H9 (cell line): ENCODE data around the gene PTGER4. TPM values are rescaled to one million over a fixed set of nuclear protein-coding genes. Genes with fewer than 3 reads are reported as not detected.

Source experiments
- DNase-seq: peaks from one replicate; pipeline ENCODE4 v3.0.0-alpha.2; 2017
- H2AFZ ChIP-seq: one replicate; pipeline ENCODE4 v1.6.1; 2013; ENCODE audit warnings: mild to moderate bottlenecking, low read length, control low read depth, moderate library complexity
- H2AK5ac ChIP-seq: 2 replicates; pipeline ENCODE4 v1.6.1; 2013; ENCODE audit warnings: low read length, control low read depth, mixed read lengths; ENCODE audit not compliant: insufficient read length
- H2BK120ac ChIP-seq: one replicate; pipeline ENCODE4 v1.6.1; 2013; ENCODE audit warnings: low read depth, mild to moderate bottlenecking, low read length, control low read depth, inconsistent platforms; ENCODE audit not compliant: poor library complexity, severe bottlenecking
- H2BK12ac ChIP-seq: 2 replicates; pipeline ENCODE4 v1.6.1; 2013; ENCODE audit warnings: low read length, control low read depth, mixed read lengths, low read depth; ENCODE audit not compliant: insufficient read length
- H2BK15ac ChIP-seq: 2 replicates; pipeline ENCODE4 v1.6.1; 2013; ENCODE audit warnings: low read depth, low read length, control low read depth
- H2BK20ac ChIP-seq: one replicate; pipeline ENCODE4 v1.6.1; 2013; ENCODE audit warnings: low read depth, mild to moderate bottlenecking, low read length, control low read depth, inconsistent platforms; ENCODE audit not compliant: poor library complexity, severe bottlenecking
- H2BK5ac ChIP-seq: 2 replicates; pipeline ENCODE4 v1.6.1; 2013; ENCODE audit warnings: low read length, control low read depth, mixed read lengths; ENCODE audit not compliant: insufficient read length
- H3K14ac ChIP-seq: 2 replicates; pipeline ENCODE4 v1.6.1; 2013; ENCODE audit warnings: low read length, control low read depth; ENCODE audit not compliant: insufficient read depth
- H3K18ac ChIP-seq: 2 replicates; pipeline ENCODE4 v1.6.1; 2013; ENCODE audit warnings: low read depth, mild to moderate bottlenecking, mixed read lengths, low read length, control low read depth; ENCODE audit not compliant: insufficient read length
- H3K23ac ChIP-seq: 2 replicates; pipeline ENCODE4 v1.6.1; 2013; ENCODE audit warnings: low read length, control low read depth, mixed read lengths, low read depth; ENCODE audit not compliant: insufficient read length
- H3K23me2 ChIP-seq: 2 replicates; pipeline ENCODE4 v1.6.1; 2013; ENCODE audit warnings: low read depth, mild to moderate bottlenecking, mixed read lengths, low read length, control low read depth; ENCODE audit not compliant: insufficient read length, poor library complexity, severe bottlenecking
- H3K27ac ChIP-seq: 2 replicates; pipeline ENCODE4 v1.5.1; 2013; ENCODE audit warnings: low read length, control low read depth, mixed read lengths, low read depth; ENCODE audit not compliant: insufficient read length
- H3K27me3 ChIP-seq: 2 replicates; pipeline ENCODE4 v1.6.1; 2013; ENCODE audit warnings: low read length, control low read depth, inconsistent platforms; ENCODE audit not compliant: insufficient read depth
- H3K4ac ChIP-seq: 2 replicates; pipeline ENCODE4 v1.6.1; 2013; ENCODE audit warnings: low read depth, mild to moderate bottlenecking, control low read depth, inconsistent platforms, low read length, moderate library complexity
- H3K4me1 ChIP-seq: 2 replicates; pipeline ENCODE4 v1.6.1; 2013; ENCODE audit warnings: low read length, control low read depth, inconsistent platforms; ENCODE audit not compliant: insufficient read depth
- H3K4me2 ChIP-seq: 2 replicates; pipeline ENCODE4 v1.6.1; 2013; ENCODE audit warnings: low read length, control low read depth, mixed read lengths; ENCODE audit not compliant: insufficient read length, insufficient read depth
- H3K56ac ChIP-seq: 2 replicates; pipeline ENCODE4 v1.6.1; 2013; ENCODE audit warnings: low read depth, mild to moderate bottlenecking, mixed read lengths, low read length, control low read depth; ENCODE audit not compliant: insufficient read length
- H3K79me1 ChIP-seq: 2 replicates; pipeline ENCODE4 v1.6.1; 2013; ENCODE audit warnings: low read depth, mild to moderate bottlenecking, moderate library complexity, low read length, control low read depth, inconsistent platforms; ENCODE audit not compliant: insufficient read depth, poor library complexity, severe bottlenecking
- H3K79me2 ChIP-seq: 2 replicates; pipeline ENCODE4 v1.6.1; 2013; ENCODE audit warnings: low read length, control low read depth, inconsistent platforms; ENCODE audit not compliant: insufficient read depth
- H3K9ac ChIP-seq: 2 replicates; pipeline ENCODE4 v1.6.1; 2013; ENCODE audit warnings: low read length, control low read depth, mixed read lengths; ENCODE audit not compliant: insufficient read length; ENCODE audit errors: extremely low read depth
- H3K9me3 ChIP-seq: one replicate; pipeline ENCODE4 v1.6.1; 2013; ENCODE audit warnings: low read depth, low read length, inconsistent platforms; ENCODE audit not compliant: control insufficient read depth
- H3T11ph ChIP-seq: one replicate; pipeline ENCODE4 v1.6.1; 2013; ENCODE audit warnings: mild to moderate bottlenecking, low read length, control low read depth, inconsistent platforms
- H4K20me1 ChIP-seq: one replicate; pipeline ENCODE4 v1.6.1; 2013; ENCODE audit not compliant: control insufficient read depth, insufficient read length, insufficient read depth
- H4K5ac ChIP-seq: 2 replicates; pipeline ENCODE4 v1.6.1; 2013; ENCODE audit warnings: low read depth, mild to moderate bottlenecking, mixed read lengths, low read length, control low read depth; ENCODE audit not compliant: insufficient read length
- H4K8ac ChIP-seq: replicated peaks from 2 replicates; pipeline ENCODE4 v1.6.1; 2013; ENCODE audit warnings: low read length, control low read depth, mixed read lengths, low read depth; ENCODE audit not compliant: insufficient read length
- H4K91ac ChIP-seq: 2 replicates; pipeline ENCODE4 v1.6.1; 2013; ENCODE audit warnings: low read depth, mild to moderate bottlenecking, moderate library complexity, mixed read lengths, low read length, control low read depth; ENCODE audit not compliant: insufficient read length
- H3K27ac Mint-ChIP-seq, 3 experiments: 2 replicates in 2 of 3; 3 replicates in 1 of 3; pipeline ENCODE4 v1.8.0; 2020 to 2021; ENCODE audit warnings: mixed read lengths in 3 of 3, mild to moderate bottlenecking in 1 of 3, moderate library complexity in 1 of 3
- H3K27me3 Mint-ChIP-seq: 2 replicates; pipeline ENCODE4 v1.8.0; 2021; ENCODE audit warnings: low read depth, mild to moderate bottlenecking, moderate library complexity, mixed read lengths
- H3K36me3 Mint-ChIP-seq, 3 experiments: 2 replicates in 2 of 3; 3 replicates in 1 of 3; pipeline ENCODE4 v1.8.0; 2020 to 2021; ENCODE audit warnings: low read depth in 3 of 3, mixed read lengths in 3 of 3; ENCODE audit not compliant: insufficient read depth in 1 of 3
- H3K4me1 Mint-ChIP-seq, 2 experiments: 2 replicates each; pipeline ENCODE4 v1.8.0; 2020; ENCODE audit warnings: mixed read lengths in 2 of 2
- H3K4me3 Mint-ChIP-seq, 2 experiments: 2 replicates in 1 of 2; 3 replicates in 1 of 2; pipeline ENCODE4 v1.8.0; 2020 to 2021; ENCODE audit warnings: mild to moderate bottlenecking in 2 of 2, mixed read lengths in 2 of 2, moderate library complexity in 1 of 2
- H3K9me3 Mint-ChIP-seq, 2 experiments: 2 replicates in 1 of 2; 3 replicates in 1 of 2; pipeline ENCODE4 v1.8.0; 2020; ENCODE audit warnings: mild to moderate bottlenecking in 2 of 2, mixed read lengths in 2 of 2, moderate library complexity in 1 of 2
- WGBS: extraction: QIAGEN DNeasy Blood & Tissue Kit; methylation state at CpG from one replicate; pipeline ENCODE4 v1.1.7; 2013; ENCODE audit warnings: missing lambda C conversion rate, low lambda C conversion rate, mixed read lengths; ENCODE audit not compliant: insufficient read length; ENCODE audit errors: extremely low coverage; 5-methylcytosine and 5-hydroxymethylcytosine counted together
- total RNA-seq: library from RNA; stranded (reverse); gene quantifications from 2 replicates; pipeline ENCODE4 v1.2.1, GENCODE V29; 2021
- TF ChIP-seq, protein P1 (sequence below): fragments of 200-600 bp; sonication (generic); conservative IDR thresholded peaks from 3 replicates; pipeline ENCODE4 v1.8.0; 2021; ENCODE audit warnings: antibody characterized with exemption, mild to moderate bottlenecking

PTGER4 gene
- total RNA-seq, 1 experiment from 2014 or later: 0.35 TPM

DNA sequence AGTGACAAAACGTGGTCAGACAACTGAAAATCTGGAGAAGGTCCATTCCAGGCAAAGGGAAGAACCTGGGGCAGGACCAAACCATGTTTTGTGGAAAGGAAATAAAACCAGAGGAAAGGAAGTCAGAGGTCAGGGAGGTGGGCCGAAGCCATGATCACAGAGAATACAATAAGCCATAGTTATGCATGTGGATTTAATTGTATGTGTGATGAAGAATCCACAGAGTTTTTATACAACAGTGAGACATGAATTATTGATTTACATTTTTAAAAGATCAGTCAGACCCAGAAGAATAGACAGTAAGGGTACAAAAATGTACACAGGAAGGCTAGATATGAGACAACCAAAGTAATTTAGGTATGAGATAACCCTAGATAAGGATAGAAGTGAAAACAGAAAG, 55.3 kb downstream of the PTGER4 start:
- H3K4me1 ChIP-seq: no peaks in the 10 kb centered on the region
- no peak overlapping the region for H2BK5ac ChIP-seq
- 0 out of 2 replicates have a peak, but pooled peaks cover 1% of the 10 kb centered on the region for H3K79me2 ChIP-seq
- no peak for DNase-seq
- Mint-ChIP-seq H3K4me3 (no peak overlapping the region), H3K36me3 (peaks cover 0 to 4% (median 0%) of the 10 kb centered on the region in 3 experiments; a peak in 1 of 7 replicates), H3K27me3 (no peaks in the 10 kb centered on the region), H3K4me1 (no peaks in the 10 kb centered on the region), H3K9me3 (no peaks in the 10 kb centered on the region), H3K27ac (peak overlapping the region in 1 of 3 experiments; percentile 59; a peak in 1 of 7 replicates)
- H4K91ac ChIP-seq: no peak overlapping the region
- H3K9ac ChIP-seq: no peak overlapping the region
- H3K9me3 ChIP-seq: no peaks in the 10 kb centered on the region
- H2BK12ac ChIP-seq: no peak overlapping the region
- H3K27me3 ChIP-seq: no peaks in the 10 kb centered on the region
- H3K18ac ChIP-seq: no peak overlapping the region
- no peak overlapping the region for H2AFZ ChIP-seq
- no peak overlapping the region for H2BK15ac ChIP-seq
- no peak overlapping the region for H2BK120ac ChIP-seq
- no peak overlapping the region for H4K8ac ChIP-seq
- no peak overlapping the region for H3K14ac ChIP-seq
- H3K4me2 ChIP-seq: no peak overlapping the region
- no peak overlapping the region for H3K27ac ChIP-seq
- no peaks in the 10 kb centered on the region for H4K20me1 ChIP-seq
- H3K23me2 ChIP-seq: no peaks in the 10 kb centered on the region
- no peak overlapping the region for H2BK20ac ChIP-seq
- H3K23ac ChIP-seq: no peak overlapping the region
- H3T11ph ChIP-seq: no peak overlapping the region
- H3K79me1 ChIP-seq: no peaks in the 10 kb centered on the region
- no peak overlapping the region for H3K56ac ChIP-seq
- no peak overlapping the region for H3K4ac ChIP-seq
- H4K5ac ChIP-seq: no peak overlapping the region
- TF ChIP-seq, protein P1, sequence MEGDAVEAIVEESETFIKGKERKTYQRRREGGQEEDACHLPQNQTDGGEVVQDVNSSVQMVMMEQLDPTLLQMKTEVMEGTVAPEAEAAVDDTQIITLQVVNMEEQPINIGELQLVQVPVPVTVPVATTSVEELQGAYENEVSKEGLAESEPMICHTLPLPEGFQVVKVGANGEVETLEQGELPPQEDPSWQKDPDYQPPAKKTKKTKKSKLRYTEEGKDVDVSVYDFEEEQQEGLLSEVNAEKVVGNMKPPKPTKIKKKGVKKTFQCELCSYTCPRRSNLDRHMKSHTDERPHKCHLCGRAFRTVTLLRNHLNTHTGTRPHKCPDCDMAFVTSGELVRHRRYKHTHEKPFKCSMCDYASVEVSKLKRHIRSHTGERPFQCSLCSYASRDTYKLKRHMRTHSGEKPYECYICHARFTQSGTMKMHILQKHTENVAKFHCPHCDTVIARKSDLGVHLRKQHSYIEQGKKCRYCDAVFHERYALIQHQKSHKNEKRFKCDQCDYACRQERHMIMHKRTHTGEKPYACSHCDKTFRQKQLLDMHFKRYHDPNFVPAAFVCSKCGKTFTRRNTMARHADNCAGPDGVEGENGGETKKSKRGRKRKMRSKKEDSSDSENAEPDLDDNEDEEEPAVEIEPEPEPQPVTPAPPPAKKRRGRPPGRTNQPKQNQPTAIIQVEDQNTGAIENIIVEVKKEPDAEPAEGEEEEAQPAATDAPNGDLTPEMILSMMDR: no peak
- no CpG with 5 or more reads among the region's 2 CpGs for WGBS
- H2AK5ac ChIP-seq: no peak overlapping the region
